ENCODE data around the gene PDCD4.

The PDCD4 gene

DNA sequence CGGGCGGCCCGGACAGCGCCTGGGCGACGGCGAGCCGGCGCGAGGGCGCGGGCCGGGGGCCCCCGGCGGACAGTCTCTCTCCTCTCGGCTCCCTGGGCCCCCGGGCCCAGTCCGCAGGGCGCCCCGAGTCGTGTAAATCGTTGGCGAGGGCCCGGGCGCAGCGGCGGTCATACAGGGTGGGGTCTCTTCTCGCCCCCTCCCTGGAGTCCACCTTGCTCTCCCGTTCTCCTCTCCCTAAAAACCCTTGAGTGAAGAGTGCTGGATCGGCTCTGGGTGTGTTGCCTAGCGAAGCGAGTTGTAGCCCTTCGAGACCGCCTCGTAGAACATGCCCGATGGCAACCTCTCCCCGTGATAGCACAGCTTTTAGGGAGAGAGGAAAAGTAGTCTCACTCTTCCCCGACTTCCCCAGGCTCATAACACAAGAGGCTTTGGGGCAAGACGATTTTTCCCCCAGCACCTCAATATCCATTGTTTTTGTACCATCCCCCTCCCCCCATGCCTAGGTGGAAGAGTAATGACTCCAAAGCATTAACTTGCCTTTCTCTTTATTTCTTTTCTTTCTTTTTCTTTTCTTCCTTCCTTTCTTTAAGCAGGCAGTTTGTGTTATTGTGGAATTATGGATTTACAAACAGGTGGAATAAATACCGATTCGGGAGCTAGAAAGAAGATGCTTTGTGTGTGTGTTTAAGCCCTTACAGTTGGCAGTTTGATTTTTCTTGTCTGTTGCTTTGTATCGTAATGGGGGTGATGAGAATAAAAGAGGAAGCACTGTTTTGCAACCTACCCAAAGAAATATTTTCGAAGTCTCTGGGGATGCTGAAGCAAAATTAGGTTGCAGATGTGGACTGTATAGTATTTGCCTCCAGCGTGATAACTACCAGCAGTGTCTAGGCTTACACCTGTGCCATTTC is 48.5 kb downstream of the PDCD4 start:
- DNase-seq: no peak

GRCh38 chr10:110923856-110924493 is 52.2 kb downstream of the PDCD4 start:
- DNase-seq: no peak

- no peak for DNase-seq
These were observed 55.7 kb downstream of the PDCD4 start for GRCh38 chr10:110927461-110927860.

DNA sequence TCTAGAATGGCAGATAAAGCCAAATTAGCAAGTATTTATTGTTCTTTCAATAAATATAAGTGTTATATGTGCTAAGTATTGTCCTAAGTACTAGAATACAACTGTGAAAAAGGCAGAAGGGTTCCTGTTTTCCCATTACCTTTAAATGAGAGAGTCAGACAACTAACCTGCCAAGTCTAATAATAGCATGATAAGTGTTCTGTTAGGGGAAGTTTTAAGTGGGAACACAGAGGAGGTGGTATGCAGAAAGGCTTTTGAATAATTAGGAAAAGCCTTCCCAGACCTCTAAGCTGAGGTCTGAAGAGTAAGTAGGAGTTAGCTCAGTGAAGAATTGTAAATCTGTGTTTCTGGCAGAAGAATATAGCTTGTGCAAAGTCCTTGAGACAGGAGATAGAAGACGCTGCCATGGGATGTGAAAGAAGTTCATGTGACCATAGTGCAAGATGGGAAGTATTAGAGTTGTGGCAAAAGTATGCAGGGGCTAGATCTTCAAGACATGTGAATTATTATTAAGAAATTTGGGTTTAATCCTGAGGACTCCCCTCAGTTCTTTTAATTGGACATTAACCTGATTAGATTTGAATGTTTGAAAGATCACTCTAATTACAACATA is 60.1 kb downstream of the PDCD4 start:
- DNase-seq: no peak

GRCh38 chr10:110932505-110933180 is 60.9 kb downstream of the PDCD4 start:
- no peak for DNase-seq

DNA sequence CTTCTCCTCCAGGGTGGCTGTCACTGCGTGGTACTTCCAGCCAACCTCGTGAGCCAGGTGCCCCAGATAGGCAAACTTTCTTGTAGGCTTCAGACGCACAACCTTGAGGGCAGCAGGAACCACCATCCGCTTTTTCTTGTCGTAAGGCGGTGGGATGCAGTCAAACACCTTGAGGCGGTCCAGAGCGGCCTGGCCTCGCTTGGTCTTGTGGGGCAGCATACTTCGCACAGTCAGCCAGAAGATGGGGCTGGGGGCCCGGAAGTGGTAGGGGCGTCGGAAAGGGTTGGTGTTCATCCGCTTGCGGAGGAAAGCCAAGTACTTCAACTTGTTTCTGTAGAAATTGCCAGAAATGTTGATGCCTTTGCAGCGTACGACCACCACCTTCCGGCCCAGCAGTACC is 65.0 kb downstream of the PDCD4 start:
- no peak for DNase-seq

DNA sequence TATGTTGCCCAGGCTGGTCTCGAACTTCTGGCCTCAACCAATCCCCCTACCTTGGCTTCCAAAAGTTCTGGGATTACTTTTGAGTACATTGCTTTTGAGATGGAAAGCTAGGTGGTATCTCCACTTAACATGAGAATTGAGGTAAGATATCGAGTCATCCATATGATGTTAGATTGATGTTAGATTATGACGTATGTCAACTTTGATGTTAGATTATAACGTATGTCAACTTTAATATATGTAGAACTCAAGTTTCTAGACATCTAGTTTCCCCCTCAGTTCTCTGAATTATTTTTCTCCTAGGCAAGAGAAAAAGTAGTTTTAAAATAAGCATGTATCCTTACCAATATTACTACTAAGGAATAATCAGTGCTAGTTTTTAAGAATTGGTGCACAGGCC is 67.7 kb downstream of the PDCD4 start:
- DNase-seq: no peak

DNA sequence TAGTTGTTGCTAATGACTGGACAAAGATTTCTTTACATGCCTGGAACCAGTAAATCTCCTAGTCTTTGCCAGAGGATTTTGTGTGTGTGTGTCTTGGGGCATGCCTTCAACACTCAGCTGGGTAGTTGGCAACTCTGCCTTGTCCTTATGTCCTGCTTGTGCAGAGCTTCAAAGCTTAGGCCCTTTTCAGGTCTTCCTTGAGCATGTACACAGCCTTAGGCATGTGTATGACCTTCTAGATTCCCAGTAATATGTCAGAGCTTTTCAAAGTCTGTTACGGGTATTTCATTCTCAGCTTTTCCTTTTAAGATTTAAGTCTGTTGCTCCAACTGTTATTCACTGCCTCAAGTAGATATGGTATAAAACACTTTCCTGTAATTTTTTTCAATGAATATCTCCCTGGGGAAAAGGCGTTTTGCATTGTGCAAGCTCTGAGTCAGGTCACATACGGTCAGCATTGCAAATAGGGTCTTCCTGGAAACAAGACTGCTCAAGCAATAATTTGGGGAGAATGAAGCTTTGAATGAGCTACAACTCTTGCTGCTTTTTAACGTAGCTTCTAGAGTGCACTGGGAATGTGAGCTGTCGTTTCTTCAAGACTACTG is 73.2 kb downstream of the PDCD4 start:
- no peak for DNase-seq

DNA sequence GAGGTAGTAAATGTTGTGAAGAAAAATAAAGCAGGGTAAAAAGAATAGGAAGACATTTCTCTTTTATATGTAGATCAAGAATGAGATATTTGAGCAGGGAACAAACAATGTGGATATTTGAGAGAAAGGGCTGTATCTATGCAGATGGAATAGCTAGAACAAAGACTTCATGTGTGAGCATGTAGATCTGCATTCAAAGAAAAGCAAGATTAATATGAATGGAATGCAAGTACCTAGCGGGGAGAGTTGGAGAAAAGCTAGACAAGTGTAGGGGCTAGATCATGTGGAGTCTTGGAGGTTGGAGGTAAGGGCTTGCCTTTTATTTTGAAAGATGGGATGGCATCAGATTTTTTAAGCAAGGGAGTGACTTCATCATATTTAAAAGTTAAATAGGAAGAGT is 74.8 kb downstream of the PDCD4 start:
- DNase-seq: no peak

DNA sequence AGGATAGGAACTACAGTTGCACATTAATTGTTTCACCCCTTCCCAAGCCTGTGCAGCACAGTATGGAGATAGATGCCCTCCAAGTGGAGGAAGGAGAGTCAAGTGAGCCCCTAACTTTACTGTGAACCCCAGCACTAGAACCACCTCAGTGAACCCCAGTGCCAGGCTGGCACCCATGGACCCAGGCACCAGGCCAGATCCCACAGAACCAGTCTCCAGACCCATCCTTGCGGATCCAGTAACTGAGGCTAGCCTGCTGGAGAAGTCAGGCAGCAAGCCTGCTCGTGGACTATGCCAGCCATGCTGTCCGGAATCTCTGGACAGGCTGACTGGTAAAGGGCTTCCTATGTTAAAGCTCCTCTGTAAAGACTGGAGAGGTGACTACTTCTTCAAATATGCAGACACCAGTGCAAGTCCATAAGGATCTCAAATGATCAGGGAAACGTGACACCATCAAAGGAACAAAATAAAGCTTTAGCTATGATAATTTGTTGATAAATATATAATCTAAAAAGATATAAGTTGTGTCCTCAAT is 75.4 kb downstream of the PDCD4 start:
- DNase-seq: no peak
